HG03108 (cell line): ENCODE results near the gene RNF183.
"Not testable (repeated sequence)": the region's sequence is repeated elsewhere in the genome, so short reads cannot be mapped to it uniquely, and the experiment has no call there.

Experiments
- ATAC-seq: cut with Tn5 transposase; IDR thresholded peaks from one replicate; pipeline ENCODE4 v1.9.1; 2021; ENCODE audit warnings: moderate library complexity; ENCODE audit not compliant: unreplicated experiment

RNF183 gene

DNA sequence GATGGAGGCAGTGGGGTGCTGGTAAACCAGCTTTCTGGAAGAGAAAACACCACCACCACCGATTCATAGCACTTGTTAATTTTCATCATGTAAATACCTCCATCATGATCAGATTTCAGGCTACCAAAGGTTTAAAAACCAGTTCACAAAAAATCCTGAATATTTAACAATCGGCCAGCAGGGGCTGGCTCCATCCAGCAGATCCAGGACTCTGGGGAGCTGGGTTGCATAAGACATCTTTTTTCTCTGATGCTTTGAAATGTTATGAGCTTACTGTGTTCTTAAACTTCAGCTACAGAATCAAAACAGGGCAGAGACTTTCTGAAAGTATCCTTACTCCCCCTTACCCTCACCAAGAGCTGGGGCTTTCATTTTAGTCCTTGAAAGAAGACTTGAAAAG, 14.6 kb upstream of the RNF183 start:
- no peak for ATAC-seq

- no peak for ATAC-seq
Observed at GRCh38 chr9:113316030-113316429, 12.9 kb upstream of the RNF183 start.

DNA sequence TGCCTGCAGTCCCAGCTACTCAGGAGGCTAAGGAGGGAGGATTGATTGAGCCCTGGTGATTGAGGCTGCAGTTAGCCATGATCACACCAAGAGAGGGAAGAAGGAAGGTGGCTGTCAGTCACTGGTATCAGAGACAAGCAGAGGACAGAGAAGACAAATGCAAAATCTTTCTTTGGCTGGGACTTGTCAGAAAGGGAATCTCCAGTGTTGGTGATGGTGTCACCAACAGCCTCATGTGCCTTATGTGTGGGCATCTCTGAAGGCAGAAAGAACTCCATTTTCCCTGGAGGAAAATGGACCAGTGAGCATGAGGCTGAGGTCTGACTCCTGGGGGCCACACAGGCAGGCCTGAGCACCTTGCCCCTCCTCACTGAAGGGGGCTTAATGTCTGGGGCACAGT, 12.1 kb upstream of the RNF183 start:
- ATAC-seq, result no peak

DNA sequence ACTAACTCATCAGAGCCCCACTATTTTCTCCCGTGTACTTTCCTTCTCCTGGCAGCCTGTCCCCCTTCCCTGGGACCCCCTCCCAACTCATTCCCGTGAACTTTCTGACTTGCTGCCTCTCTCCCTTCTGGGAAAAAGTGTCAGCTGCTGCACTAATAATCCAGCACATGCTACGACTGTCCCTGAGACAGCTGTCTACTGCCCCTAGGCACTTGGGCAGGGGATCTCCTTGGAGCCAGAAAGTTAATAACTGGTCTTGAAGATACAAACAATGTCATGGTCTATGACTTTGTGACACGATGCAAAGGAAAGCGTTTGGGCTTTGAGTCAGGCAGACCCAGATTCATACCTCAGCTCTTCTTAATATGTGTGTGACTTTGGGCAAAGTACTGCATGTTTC, 10.1 kb upstream of the RNF183 start:
- no peak for ATAC-seq

DNA sequence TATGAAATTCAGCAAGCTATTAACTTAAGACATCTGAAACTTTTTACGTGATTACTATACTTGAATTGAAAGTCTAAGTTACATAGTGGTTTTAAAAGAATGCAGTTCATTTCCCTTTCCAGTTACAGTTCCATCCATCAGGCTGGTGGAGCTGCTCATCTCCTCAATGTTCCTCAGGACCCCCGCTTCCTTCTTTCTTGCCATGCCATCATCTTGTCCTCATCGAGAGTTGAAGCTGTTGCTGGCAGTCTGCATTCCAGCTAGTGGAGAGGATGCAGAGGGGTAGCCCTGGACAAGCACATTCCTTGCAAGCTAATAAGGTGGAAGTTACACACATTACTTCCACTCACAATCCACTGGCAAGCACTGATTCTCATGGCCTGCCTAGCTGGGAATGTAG, 8.8 kb upstream of the RNF183 start:
- ATAC-seq, result no peak

GRCh38 chr9:113310538-113310937, 7.4 kb upstream of the RNF183 start:
- no peak for ATAC-seq

GRCh38 chr9:113309204-113309813, 6.1 kb upstream of the RNF183 start:
- ATAC-seq, result no peak

DNA sequence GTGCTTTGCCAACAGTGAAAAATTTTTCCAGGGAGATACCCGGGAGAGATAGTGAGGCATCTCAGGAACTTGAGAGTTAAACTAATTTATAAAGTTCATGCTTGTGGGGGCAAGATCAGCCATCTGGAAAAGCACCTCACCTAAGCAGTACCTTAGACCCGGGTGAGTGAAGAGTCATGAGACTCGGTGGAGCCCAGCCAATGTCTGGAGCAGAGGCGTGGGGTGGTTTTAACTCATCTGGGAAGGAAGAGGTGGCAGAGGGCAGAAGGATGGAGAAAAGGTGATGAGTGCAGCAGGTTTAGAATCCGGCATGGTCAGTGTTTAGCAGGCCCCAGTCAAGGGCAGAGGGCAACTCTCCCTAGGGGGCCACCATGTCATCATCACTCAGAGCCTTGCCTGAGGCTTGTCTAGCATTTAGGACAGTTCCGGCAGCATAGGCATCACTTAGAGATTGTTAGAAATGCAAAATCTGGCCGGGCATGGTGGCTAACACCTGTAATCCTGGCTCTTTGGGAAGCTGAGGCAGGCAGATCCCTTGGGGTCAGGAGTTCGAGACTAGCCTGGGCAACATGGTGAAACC, 4.3 kb upstream of the RNF183 start:
- ATAC-seq, result no peak

- no peak for ATAC-seq
Observed at GRCh38 chr9:113306566-113306965, 3.4 kb upstream of the RNF183 start.

- ATAC-seq, result no peak
Observed at GRCh38 chr9:113301548-113301947, 1.6 kb downstream of the RNF183 start.

DNA sequence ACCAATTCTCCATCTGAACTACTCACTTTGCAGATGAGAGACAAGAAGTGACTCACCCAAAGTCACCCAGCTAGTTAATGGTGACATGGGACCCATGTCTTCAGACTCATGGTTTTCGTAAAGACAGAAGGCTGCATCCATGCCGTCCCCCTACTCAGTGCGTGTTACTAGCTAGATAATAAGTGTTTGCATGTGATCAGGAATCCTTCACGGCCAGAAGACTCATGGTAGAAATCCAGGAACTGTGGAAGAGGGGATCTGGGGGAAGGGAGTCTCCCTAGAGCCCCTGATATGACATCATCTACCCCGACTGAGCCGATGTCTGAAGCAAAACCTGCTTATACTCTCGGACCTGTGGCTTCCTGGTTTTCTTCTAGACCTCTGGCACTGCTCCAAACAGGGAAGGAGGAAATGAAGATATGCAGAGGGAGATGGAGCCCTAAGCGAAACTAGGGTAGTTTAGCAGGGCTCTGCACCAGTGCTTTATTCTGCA, 3.3 kb downstream of the RNF183 start:
- ATAC-seq, result no peak

DNA sequence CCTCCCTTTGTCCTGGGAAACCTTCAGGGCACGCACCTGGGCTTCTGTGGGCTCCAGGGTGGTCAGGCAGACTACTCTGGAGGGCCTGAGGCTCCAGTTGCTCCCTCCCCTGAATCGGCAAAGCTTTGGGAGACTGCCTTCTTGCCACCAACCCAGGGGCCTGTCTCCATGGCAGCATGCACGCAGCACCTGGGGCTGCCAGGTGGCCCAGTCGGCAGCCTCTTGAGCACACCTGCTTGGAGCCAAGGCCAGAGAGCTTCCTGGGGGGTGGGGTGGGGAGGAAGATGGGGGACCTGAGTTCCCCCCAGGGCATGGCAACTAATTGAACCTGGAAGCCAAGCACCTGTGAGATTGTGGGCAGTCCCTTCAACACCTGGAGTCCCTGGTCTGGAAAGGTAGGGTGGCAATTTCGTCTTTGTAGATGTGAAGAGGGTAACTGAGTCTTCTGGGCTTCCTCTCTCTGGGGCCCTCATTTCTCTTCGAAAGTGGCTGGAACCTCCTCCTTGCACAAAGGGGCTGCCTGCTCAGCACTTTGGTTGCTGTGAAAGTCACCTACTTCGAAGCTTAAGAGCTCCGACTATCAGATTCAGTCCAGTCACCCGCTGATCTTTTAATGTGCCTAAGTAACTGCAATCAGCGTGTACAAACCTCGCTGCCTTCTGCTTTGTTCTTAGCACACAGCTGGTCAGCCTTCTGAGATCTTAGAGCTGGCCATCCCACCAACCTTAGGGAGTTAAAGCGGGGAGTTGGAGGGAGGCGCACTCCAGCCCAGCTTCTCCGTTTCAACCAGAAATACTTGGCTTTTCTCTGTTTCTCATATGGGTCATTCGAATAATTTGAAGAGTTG, 4.0 kb downstream of the RNF183 start:
- no peak for ATAC-seq

DNA sequence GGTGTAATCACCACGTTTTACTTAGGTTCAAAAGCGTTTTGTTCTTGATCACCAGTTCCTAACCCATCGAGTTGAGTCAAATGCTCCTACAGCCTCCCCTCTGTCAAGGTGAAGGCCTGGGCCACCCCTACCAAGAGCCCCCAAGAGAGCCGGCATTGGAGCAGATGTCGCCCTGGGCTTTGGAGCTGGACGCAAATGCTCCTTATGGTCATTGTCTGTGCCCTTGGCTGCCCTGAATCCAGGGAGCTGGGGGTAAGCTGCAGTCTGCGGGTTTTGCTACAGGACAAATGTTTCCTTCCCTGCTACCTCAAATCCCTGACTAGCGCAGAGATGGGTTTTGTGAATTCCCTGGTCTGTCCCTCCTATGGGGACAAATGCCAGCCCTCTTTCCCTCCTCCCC, 4.9 kb downstream of the RNF183 start:
- no peak for ATAC-seq

GRCh38 chr9:113296796-113297558, 6.2 kb downstream of the RNF183 start:
- ATAC-seq, result no peak

- ATAC-seq, result not testable (repeated sequence)
Observed at GRCh38 chr9:113296247-113296646, 6.9 kb downstream of the RNF183 start.

GRCh38 chr9:113293285-113293878, 9.8 kb downstream of the RNF183 start:
- no peak for ATAC-seq

GRCh38 chr9:113290052-113290607, 13.0 kb downstream of the RNF183 start:
- no peak for ATAC-seq

- no peak for ATAC-seq
Observed at GRCh38 chr9:113289091-113289490, 14.1 kb downstream of the RNF183 start.

GRCh38 chr9:113281356-113281755, 21.8 kb downstream of the RNF183 start:
- ATAC-seq, result no peak

DNA sequence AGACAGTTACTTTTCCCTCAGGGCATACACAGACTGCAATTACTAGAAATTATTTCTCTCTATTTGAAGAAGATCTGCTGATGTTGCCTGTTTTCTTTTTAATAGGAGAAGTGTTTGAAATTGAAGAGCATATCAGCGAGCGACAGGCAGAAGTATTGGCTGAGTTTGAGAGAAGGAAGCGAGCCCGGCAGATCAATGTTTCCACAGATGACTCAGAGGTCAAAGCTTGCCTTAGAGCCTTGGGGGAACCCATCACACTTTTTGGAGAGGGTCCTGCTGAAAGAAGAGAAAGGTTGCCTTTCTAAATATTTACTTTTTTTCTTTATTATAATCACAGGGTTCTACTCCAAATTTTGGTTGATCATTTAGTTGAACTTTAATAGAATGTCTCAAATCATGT, 24.3 kb downstream of the RNF183 start:
- ATAC-seq, result no peak
